ENCODE results near the gene C17orf114.

Gene C17orf114

DNA sequence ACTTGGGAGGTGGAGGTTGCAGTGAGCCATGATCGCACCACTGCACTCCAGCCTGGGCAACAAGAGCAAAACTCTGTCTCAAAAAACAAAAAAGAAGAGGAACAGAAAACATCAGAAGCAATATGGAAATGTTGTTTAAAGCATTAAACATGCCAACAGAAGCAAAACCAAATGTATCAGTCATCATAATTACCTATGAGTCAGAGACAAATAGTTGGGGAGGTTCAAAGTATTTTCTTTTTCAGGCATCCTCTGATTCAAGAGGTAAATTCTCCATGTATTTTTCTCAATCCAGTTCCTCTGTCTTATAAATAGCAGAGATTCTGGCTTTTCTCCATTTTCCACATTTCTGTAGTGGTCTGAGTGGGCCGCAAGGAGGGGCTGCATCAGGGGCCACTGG lies 32.5 kb downstream of the C17orf114 start:
- DNase-seq (ENCODE audit: low read depth in 1 of 2, low spot score in 1 of 2) (no peak), FAIRE-seq (no peak), ATAC-seq (no peak)
- Histone ChIP-seq H3K4me2 (peak overlapping the region; percentile 17; the same call in 1 of the 3 replicates), H3K4me3 (no peak overlapping the region), H3K9me3 (no peaks in the 10 kb centered on the region), H3K27ac (no peak overlapping the region), H3K4me1 (peaks cover 15% of the 10 kb centered on the region)
- ChIA-PET POLR2A (no interaction called here), CTCF (interaction anchor here (0.6 to 14.7 kb wide), 7 partner anchors 19 to 584 kb away, joined by 3 to 157 read pairs (median 3); partner anchors contain the start of genes GLTPD2 and VMO1)
- 92% methylated on average over 2 of the region's 2 CpGs for WGBS (ENCODE audit: missing lambda C conversion rate)
- TF ChIP-seq USF2 (IDR thresholded peaks at IDR 0.05) (no peak), RAD21 (conservative IDR thresholded peaks at IDR 0.05 in 1 of 2, IDR thresholded peaks at IDR 0.05 in 1 of 2) (no peak), MAFK (IDR thresholded peaks at IDR 0.05; ENCODE audit: partially characterized antibody) (peak; percentile 23), ESRRA (IDR thresholded peaks at IDR 0.05; ENCODE audit: borderline replicate concordance, low read length) (no peak), POLR2A (IDR thresholded peaks at IDR 0.05; ENCODE audit: low read length) (no peak)

DNA sequence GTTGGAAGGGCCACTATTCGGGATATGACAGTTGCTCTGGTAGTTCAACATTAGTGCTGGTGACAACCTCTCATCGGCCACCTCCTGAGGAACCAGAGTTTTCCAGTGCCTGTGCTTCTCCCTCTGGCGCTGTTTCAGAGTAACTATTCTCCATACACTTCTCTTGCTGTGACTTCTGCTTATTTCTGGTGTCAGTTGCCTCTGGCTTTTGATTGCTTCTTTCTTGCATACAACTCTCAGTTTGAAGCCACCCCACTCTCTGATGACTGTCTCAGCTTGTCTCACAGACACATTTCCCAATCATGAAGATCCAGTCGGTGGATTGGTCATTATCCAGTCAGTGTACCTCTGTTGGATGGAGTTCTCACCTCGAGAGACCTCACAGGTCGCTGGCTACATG lies 33.8 kb downstream of the C17orf114 start:
- H3K27ac ChIP-seq, result no peak overlapping the region
- no peak for ATAC-seq
- no peak for FAIRE-seq
- ChIA-PET POLR2A (no interaction called here), CTCF (interaction anchor here (0.6 to 14.7 kb wide), 4 partner anchors 21 to 737 kb away, joined by 3 to 157 read pairs (median 4); partner anchors contain the start of genes GLTPD2 and VMO1)
- H3K4me2 ChIP-seq, result no peak overlapping the region
- H3K4me1 ChIP-seq, result peaks cover 15% of the 10 kb centered on the region
- no peak for DNase-seq (ENCODE audit: low read depth in 1 of 2, low spot score in 1 of 2)
- TF ChIP-seq EHMT2 (IDR thresholded peaks at IDR 0.05; ENCODE audit: low read depth) (no peak), FOSB (CRISPR knock-in tag; IDR thresholded peaks at IDR 0.05) (no peak), KDM5A (IDR thresholded peaks at IDR 0.05) (no peak), TFCP2L1 (CRISPR knock-in tag; IDR thresholded peaks at IDR 0.05) (no peak), HES2 (IDR thresholded peaks at IDR 0.05) (no peak), GATA3 (IDR thresholded peaks at IDR 0.05; ENCODE audit: borderline replicate concordance) (no peak), POLR2A (IDR thresholded peaks at IDR 0.05; ENCODE audit: low read length) (no peak), KDM1A (IDR thresholded peaks at IDR 0.05; ENCODE audit: low read depth) (no peak), CHD4 (IDR thresholded peaks at IDR 0.05; ENCODE audit: borderline replicate concordance) (no peak), EP300 (IDR thresholded peaks at IDR 0.05) (no peak), PHF8 (IDR thresholded peaks at IDR 0.05; ENCODE audit: borderline replicate concordance, low read depth) (no peak), USF2 (IDR thresholded peaks at IDR 0.05) (no peak), CHD2 (IDR thresholded peaks at IDR 0.05; ENCODE audit: low read length, partially characterized antibody) (no peak)
- TF ChIP-seq, protein P1, sequence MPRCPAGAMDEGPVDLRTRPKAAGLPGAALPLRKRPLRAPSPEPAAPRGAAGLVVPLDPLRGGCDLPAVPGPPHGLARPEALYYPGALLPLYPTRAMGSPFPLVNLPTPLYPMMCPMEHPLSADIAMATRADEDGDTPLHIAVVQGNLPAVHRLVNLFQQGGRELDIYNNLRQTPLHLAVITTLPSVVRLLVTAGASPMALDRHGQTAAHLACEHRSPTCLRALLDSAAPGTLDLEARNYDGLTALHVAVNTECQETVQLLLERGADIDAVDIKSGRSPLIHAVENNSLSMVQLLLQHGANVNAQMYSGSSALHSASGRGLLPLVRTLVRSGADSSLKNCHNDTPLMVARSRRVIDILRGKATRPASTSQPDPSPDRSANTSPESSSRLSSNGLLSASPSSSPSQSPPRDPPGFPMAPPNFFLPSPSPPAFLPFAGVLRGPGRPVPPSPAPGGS (IDR thresholded peaks at IDR 0.05), result no peak
- H3K4me3 ChIP-seq, result no peak overlapping the region
- 44% methylated on average over 6 of the region's 6 CpGs for WGBS (ENCODE audit: missing lambda C conversion rate)
- no peaks in the 10 kb centered on the region for H3K9me3 ChIP-seq

- DNase-seq (ENCODE audit: low read depth in 1 of 2, low spot score in 1 of 2) (no peak), FAIRE-seq (no peak), ATAC-seq (no peak)
- POLR2A ChIA-PET, result no interaction called here
- CTCF ChIA-PET, result interaction anchor here (1.2 to 1.5 kb wide), 2 partner anchors 24 to 35 kb away, joined by 4 to 7 read pairs; no protein-coding TSS in a partner anchor
- H3K4me1 ChIP-seq, result peaks cover 11% of the 10 kb centered on the region
- TF ChIP-seq TFCP2L1 (CRISPR knock-in tag; IDR thresholded peaks at IDR 0.05) (no peak), CTCF (IDR thresholded peaks at IDR 0.05) (no peak)
- H3K4me3 ChIP-seq, result no peak overlapping the region
- 90% methylated on average over 9 of the region's 9 CpGs for WGBS (ENCODE audit: missing lambda C conversion rate)
- H3K4me2 ChIP-seq, result no peak overlapping the region
- H3K9me3 ChIP-seq, result no peaks in the 10 kb centered on the region
- no peak overlapping the region for H3K27ac ChIP-seq
Observed at GRCh38 chr17:4766723-4767122, 35.4 kb downstream of the C17orf114 start.

All from A549 (cell line).